Stimulated activated CD8-positive, alpha-beta memory T cell treated with anti-CD3 and anti-CD28 coated beads, Interleukin-2, amount 100 ng/mL, for 1 hour (primary cell): ENCODE measurements around the gene SFRP2.

Experiments
- DNase-seq, 2 donors: peaks; one replicate each; pipeline ENCODE4 v3.0.0-alpha.2; 2020; ENCODE audit warnings: low read depth in 2 of 2

The SFRP2 gene

DNA sequence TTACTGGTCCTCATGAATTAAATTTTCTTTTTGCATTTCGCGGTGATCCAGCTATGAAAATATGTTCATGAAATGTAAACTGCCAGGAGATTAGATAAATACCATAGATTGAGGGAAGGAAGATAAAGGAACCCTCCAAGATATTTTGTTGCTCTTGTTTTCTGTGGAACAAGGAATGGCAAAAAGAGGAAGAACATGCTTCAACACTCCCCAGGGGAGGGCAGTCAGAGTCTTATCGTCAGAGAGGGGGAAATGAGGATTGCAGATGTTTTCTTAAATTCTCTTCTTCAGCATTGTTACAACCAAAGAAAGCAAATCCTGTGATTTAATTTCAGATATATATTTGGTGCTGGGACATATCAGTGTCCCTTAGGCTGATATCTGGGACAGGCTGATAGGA, 9.5 kb upstream of the SFRP2 start:
- DNase-seq = no peak

DNA sequence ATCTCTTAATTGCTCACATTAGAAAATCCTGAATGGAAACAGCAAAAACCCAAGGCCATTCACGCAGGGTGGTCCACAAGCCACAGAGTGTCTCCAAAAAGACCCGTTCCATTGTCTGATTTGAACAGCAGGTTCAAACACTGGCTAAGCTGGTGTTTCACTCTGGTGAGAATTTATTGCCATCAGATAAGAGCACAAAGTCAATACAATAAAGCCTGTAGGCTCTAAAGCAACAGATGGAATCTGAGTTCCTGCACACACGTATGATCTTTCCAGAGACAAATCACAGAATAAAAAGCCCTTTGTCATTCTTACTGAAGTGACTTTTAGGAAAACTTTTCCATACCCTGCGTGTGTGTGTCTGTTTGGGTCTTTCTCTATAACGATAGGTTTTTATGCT, 5.1 kb upstream of the SFRP2 start:
- no peak for DNase-seq

DNA sequence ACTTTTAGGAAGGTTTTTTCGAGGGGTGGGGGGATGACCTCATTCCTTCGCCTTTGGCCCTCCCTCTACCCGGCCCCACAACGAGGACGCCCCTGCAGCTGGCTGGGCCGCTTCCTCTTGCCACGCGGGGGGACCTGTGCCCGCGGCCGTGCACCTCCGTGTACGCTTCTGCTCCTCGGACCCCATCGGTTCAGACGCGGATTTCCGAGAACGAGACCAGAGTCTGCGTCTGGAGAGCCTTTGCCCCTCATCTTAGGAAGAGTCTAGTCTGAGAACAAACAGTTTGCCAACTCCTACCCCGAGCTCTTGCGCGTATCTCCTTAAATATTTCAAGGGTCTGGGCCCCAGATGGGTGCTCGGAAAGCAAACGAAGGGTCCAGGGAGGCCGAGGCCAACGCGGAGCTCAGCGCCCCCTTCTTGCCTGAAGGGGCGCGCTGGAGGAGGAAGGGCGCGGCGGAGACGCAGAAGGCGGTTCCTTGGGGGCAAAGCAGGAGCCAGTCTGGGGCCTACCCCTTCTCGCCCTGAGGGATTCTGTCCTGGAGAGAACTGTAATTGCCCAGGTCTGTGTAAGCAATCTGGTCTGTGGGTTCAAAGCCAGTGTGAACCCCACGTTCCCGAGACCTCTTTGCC, 3.9 kb upstream of the SFRP2 start:
- DNase-seq = no peak

DNA sequence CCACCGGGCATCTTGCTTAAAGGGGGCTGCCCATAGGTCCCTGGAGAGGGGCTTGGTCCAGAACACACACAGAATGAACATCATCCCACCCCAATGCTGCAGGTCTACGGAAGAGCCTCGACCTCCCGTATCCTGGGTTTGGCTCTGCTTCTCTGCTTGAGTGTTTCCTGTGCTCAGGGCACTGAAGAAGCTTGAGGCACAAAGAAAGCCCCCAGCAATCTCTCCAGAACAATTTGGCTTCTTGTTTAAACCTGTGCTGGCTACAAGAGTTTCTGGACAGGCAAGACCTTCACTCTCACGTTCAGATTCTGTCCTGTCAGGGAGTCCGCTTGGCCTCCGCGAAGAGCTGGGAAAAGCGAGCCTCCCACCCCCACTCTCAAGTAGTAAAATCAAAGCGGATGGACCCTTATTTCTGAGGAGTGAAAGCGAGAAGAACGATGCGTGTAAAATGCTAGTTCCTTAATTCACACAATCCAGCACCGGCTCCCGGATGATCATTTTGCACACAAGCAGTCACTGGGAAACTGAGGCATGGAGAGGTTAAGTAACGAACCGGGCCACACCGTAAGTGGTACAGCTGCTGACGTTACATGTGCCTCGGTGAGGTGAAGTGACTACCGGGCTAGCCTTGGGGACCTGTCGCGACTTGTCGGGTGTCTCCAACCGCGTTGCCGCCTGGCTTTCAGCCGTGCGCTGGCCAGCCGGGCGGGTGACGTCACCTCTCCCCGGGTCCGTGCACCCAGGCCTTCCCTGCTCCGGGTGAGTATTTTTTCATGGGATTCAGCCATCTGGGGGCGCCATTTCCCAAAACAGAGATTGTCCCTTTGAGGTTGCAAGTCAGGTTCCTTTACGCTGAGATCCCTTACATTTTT, 3.1 kb upstream of the SFRP2 start:
- DNase-seq = no peak

DNA sequence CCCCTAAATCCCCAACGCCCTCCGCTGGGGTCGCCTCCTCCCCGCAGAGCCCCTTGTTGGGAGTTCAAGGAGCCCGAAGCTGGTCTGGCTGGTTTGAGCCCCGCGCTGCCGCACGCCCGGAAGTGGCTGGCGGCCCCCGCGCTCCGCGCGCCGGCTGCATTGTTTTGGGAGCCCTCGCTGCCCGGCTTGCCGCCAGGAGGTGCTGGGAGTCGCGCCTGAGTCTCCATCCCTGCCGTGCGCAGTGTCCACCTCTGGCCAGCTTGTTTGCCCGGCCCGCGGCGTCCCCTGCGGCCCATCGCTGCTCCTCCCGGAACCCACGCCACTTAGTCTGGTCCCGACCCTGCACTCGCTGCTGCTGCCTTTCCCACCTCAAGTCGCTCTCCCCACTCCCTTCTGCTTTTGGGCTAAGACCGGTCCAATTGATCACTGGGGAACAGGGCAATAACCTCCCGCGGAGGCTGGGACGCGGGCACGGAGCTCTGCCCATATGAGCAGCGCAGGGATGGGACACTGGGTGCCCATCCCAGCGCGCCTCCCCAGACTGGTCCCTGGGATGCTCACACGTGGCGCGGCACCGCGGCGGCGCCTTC, 2.2 kb upstream of the SFRP2 start:
- DNase-seq = no peak

DNA sequence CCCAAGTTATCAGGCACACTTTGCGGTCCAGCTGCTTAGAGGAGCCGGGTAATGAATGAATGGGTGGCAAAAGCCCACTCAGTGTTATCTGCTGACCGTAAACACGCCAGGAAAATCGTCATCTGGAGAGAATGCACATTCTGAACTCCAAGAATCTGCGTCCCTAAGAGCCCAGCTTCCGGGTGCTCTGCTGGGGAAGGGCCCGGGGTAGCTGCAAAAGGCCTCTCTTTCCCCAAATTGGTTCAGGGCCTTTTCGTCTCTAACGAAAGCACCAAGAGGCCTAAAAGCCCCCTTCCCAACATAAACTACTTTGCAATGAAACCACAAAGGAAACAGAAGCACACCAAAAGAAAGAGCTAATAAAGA, 1.6 kb upstream of the SFRP2 start:
- no peak for DNase-seq

DNA sequence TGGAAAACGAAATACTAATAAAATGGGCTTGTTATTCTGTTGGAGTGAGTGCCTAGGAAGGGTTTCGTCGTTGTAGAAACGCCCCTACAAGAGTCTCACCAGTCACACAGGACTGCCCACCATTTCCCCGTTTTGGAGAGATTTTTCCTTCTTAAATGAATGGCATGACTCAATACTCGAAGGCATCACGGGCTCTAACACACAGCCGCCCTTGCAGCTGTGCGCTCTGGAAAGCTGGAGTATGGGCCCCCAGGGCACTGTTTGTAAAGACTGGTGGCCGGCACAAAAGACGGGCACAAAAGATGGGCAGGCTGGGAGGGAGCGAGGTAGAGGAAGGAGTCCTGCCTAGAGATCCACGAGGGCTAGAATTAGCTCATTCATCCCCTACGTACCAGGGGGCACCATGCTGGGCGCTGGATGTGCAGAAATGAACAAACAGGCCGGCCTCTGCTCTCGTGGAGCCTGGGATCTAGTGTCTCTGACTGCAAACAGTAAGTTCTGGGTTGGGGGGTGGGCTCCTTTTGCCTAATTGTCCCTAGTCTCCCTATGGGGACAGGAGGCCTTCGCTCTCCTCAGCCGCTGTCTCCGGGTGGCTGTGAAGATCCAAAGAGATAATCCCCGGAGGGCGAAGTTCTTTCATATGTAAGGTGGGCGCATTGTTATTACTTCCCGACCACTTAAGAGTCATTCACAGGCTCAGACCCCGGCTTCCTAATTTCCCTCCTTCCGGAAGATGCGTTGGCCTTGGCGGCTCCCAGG, 1.0 kb upstream of the SFRP2 start:
- DNase-seq = no peak

DNA sequence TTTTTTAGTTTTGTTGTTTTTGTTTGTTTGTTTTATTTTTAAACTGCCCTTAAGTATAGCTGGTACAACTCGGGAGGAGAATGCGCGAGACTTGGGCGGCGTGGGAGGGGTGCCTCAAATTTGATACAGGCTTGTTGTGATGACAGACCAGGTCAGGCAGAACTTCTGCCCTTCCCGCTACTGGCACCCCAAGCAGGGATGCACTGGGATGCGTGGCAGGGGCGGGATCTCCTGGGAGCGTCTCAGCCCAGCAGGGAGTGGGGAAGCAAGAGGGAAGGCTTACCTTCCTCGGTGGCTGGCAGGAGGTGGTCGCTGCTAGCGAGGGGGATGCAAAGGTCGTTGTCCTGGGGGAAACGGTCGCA, 851 bp downstream of the SFRP2 start:
- no peak for DNase-seq

DNA sequence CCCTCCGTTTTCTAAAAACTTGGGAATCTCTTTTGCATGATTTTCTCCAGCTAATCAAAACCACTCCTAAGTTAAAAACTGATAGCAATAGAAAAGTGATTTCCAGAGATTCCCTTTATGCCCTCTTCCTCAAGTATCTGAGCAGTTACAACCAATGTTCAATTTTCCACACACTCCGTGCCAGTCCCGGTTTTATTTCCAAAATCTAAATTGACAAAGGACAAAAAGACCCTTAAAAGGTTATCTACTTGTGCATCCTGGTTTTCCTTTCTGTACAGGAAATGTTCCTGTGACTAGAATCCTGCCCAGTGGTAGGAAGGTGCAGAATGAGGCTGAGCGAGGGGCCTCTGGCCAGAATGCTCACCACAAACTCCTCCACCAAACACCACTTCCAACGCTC, 1.3 kb downstream of the SFRP2 start:
- no peak for DNase-seq

DNA sequence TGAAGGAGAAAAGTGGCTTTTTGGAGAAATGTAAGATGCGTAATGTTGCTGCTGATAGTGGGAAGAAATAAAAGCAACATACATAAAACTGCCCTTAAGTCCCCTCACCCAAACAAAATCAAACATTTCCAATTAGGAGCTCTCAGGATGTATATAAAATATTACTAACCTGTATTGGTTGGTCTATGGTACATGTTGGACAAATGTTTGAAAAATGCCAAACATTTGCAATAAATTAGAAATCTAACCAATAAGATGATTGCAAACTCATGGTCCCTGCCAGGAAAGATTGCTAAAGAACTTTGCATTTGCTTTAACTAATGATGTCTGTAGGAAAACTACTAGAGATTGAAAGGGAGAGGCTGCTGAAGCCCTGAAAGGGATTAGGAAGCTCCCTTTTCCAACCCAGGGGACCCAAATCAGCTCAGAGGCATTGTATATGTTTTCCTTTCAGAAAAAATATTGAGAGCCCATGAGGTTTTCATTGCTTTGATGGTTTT, 1.8 kb downstream of the SFRP2 start:
- DNase-seq = no peak

DNA sequence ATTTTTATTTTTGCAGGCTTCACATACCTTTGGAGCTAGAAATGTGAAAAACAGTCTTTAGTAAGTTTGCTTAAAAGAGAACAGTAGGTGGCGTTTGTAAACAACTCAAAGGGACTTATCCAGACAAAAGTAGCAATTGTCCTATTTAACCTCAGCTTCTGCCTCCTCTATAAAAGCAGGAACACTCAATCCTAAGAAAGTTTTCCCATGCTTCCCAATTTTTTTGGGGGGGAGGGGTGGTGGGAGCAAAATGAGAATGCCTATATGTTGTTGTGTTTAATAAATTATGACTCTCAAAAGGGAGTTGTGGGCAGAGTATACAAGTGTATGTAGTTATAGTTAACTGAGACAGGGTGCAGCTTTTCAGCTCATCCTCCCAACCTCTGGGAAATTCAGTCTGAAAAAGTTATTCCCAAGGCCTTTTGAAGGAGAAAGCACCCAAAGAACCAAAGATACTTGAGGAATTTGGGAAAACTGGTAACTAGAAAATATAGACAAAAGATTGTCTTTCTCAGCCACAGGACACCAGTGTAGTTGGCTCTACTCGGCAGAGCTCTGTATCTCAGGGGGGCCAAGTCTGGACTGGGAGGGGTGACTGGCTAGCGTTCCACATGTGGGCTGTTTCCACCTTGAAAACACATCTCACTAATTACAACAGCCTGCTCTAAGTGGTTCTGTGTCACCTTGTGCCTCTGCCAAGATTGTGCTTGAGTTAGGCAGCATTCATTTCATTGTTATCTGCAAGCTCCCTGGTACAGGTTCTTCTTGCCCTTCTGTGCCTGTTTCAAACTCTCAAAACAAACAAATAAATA, 2.8 kb downstream of the SFRP2 start:
- no peak for DNase-seq

DNA sequence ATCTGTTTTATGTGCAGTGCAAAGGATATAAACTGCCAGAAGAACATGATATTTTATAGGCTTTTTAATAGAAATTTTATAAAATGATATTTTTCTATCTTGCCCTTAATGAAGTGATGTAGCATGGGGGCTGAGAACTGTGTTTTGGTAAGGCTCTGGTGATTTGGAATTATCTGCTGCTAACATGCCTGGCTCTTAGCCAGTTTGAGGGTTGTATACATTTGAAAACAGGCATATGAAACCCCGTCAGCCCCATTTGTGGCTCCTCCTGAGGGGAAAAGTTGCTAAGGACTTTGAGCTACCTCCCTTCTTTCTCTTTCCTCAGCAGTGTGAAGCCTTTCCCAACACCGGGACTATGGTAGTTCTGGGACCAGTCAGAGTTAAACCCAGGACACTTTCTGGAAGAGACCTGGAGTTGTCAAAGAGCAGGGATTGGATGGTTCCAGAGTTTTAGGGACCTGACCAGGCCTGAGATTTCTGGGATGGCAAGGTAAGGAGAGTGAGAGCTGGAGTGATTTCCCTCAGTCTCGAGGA, 4.7 kb downstream of the SFRP2 start:
- no peak for DNase-seq

DNA sequence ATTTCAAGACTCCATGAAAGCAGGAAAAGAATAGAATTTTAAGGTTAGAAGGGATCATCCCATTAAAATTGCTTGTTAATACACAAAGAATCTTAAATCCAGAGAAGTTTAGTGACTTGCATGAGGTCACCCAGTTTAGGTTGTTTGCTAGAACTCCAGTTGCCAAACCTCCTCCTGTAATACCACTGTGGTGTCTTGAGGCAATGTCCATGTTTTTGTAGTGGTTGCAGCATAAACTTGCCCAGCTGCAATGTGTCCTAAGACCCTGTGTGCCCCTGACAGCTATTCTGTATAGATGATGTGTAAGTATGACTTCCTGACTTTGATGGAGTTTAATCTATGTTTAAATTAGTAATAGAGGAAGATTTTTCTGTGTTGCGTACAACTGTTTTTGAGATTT, 6.3 kb downstream of the SFRP2 start:
- DNase-seq = no peak

DNA sequence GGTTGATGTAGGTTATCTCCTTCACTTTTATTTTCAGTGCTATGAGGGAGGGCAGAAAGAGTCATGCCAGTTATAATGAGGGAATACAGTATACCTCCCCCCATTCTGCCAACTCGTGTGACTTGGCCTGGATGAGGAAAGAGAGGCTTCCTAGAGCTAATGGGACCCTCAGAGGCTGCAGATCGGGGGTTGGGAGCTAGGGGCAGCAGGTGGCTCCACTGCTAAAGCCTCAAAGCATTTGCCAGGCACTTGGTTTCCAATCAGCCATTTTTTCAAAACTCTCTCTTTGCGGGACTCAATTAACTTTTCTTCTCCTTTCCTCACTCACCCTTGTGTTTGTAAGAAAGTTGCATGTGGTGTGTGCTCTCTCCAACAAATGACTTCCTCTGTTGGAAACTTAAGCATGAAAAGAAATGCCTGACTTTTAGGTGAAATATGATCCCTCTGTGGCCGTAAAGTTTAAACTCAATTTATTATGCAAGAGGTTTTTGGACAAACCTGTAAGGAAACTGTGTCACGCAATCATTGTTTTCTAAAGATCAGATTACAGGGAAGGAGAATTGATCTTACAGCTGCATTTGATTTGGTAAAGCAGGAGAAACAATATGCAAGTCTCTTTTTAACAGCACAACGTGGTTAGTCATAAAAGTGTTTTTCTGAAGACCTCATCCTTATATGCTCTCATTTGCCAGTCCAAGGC, 7.0 kb downstream of the SFRP2 start:
- no peak for DNase-seq

DNA sequence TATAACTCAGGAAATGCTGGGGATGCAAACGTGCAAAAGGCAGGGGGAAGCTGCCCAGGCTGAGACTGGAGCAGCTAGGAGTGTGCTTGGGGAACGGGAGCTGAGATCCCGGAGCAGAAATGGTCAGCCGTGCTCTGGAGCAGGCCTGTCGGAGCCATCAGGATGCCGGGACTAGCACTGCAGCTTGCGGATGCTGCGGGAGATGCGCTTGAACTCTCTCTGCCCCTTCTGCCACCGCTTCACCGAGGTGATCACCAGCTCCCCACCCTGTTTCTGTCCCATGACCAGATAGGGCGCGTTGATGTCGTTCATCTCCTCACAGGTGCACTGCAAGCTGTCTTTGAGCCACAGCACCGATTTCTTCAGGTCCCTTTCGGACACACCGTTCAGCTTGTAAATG, 7.6 kb downstream of the SFRP2 start:
- no peak for DNase-seq

DNA sequence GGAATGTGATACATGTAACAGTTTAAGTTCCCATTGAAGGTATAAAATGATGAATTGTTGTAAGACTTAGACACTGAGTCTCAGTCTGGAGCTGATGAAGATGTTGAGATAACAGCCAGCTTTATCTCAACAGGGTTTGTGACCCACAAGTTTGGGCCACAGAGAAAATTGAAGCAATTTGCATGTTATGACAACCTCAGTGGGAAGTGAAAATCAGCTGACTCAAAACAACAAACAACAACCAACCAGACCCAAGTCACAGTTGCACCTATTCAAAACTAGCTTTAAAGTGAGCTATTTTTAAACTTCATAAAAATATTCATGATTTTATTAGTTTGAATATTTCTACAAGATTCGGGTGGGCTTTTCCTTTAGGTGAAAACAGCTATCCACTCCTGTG, 8.0 kb downstream of the SFRP2 start:
- DNase-seq = no peak

DNA sequence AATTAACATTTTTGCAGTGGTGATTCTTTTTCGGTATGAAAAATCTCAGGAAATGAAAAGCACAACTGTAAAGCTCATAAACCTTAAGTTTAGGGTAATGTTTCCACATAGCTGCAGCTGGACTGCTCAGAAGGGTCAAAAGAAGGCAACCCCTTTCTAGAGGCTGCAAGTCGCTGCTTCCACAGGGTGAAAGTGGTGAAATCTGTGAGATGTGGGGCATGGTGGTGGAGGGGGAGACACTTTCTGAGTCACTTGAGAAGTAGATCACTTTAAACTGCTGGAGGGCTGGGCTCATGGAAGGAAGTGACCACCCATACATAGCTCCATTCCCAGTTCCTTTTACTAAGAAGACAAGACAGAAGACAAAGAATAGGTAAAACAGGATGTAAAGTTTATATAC, 8.7 kb downstream of the SFRP2 start:
- no peak for DNase-seq

DNA sequence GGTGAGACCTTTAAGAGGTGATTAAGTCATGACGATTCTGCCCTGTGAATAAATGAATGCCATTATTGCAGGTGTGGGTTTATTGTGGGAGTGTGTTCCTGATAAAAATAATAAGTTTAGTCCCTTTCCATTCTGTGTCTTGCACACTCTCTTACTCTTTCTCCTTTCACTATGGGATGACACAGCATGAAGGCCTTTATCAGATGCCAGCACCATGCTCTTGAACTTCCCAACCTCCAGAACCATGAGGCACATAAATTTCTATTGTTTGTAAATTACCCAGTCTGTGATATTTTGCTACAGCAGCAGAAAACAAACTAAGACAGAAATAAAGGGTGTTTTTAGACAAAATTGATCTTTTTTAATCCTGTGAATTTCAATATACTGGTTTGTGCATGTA, 10.5 kb downstream of the SFRP2 start:
- DNase-seq = no peak

DNA sequence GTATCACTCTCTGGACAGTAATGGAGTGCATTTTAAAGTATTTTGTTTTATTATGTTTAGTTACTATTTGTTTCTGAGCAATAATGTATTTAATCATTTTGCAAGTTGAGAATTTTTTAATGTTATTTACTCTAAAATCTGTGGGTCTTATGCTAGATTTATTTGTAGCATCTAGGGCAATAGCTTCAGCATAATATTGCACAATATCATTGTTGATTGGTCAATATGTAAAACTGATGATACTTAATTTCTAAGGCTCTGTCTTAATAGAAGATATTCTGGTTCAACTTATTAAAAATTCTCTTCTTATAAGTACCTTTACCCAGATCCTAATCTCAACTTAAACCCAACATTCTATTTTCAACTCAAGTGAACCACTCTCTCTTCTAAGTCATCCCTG, 11.5 kb downstream of the SFRP2 start:
- no peak for DNase-seq

DNA sequence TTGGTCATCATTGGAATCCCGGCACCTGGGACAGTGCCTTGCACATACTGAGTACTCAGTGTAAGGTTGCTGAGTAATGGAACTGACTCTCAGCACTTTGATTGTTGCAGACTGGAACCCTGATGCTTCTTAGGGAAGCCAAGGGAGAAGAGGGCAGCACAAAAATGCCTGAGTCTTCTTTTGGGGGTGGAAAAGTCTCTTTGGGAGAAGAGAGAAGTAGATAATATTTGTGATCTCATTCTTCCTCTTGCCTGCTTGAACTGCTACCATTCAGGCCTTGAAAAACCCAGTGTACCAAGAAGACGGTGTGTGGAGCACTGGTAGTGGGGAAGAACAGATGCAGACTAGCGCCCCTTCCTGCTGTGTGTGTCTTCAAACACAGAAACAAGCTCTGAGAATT, 12.3 kb downstream of the SFRP2 start:
- DNase-seq = no peak

DNA sequence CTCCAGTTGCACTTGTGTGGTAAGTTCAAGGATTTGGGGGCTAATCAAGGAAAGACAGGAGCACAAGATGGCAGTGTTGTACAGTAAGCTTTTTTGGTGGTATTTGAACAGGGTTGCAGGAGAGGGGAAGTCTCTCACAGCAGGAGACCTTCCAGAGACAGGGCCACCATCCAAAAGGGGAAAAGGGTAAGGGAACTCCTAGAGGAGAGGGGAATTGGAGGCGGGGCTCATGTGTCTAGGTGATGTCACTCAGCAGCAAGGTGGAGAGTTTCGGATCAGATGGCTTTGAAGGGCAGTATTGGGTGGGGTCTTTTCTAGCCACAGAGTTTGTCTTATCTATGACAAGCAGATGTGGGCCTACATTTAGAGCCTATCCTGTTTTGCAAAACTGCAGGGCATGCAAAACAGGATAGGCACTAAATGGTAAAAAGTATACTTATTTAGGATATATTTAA, 15.6 kb downstream of the SFRP2 start:
- DNase-seq = no peak
